ENCODE results near the gene RSAD2. TPM values are rescaled to one million over a fixed set of nuclear protein-coding genes. Genes with fewer than 3 reads are reported as not detected.

The RSAD2 gene
- total RNA-seq, 4 donors from 2014 or later, result 1.8 to 7.0 (median 5.7) TPM

DNA sequence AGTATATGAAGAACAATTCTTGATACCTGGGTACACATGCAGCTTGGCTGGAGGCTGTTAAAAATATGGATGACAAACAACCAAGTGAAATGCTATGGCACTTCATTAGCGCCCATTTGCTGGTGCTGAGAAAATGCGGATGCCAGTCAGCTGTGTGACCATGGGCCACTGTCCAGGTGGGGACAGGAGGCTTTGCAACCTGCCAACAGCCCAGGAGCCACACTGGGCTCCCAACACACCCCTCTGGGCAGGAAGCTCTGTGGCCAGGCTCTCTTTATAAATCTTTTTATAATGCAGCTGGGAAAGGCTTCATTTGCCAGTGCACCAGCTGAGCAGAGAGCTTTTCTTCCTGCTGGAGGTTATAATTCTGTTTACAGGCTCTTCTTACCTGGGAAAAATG, 59.6 kb downstream of the RSAD2 start:
- TF ChIP-seq, protein P1, sequence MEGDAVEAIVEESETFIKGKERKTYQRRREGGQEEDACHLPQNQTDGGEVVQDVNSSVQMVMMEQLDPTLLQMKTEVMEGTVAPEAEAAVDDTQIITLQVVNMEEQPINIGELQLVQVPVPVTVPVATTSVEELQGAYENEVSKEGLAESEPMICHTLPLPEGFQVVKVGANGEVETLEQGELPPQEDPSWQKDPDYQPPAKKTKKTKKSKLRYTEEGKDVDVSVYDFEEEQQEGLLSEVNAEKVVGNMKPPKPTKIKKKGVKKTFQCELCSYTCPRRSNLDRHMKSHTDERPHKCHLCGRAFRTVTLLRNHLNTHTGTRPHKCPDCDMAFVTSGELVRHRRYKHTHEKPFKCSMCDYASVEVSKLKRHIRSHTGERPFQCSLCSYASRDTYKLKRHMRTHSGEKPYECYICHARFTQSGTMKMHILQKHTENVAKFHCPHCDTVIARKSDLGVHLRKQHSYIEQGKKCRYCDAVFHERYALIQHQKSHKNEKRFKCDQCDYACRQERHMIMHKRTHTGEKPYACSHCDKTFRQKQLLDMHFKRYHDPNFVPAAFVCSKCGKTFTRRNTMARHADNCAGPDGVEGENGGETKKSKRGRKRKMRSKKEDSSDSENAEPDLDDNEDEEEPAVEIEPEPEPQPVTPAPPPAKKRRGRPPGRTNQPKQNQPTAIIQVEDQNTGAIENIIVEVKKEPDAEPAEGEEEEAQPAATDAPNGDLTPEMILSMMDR (IDR thresholded peaks at IDR 0.05), result no peak
- TF ChIP-seq POLR2A (IDR thresholded peaks at IDR 0.05) (no peak), EP300 (IDR thresholded peaks at IDR 0.05) (no peak), POLR2AphosphoS5 (IDR thresholded peaks at IDR 0.05) (no peak)
- ATAC-seq, result no peak
- Histone ChIP-seq H3K36me3 (peaks cover 0 to 12% of the 10 kb centered on the region in 2 donors), H3K4me3 (no peak overlapping the region), H3K27me3 (no peaks in the 10 kb centered on the region), H3K9me3 (no peaks in the 10 kb centered on the region), H3K4me1 (no peaks in the 10 kb centered on the region), H3K27ac (no peak overlapping the region)
- 93 to 100% methylated on average over 2 of the region's 2 CpGs for WGBS, 2 donors (ENCODE audit: low coverage in 1 of 2)

DNA sequence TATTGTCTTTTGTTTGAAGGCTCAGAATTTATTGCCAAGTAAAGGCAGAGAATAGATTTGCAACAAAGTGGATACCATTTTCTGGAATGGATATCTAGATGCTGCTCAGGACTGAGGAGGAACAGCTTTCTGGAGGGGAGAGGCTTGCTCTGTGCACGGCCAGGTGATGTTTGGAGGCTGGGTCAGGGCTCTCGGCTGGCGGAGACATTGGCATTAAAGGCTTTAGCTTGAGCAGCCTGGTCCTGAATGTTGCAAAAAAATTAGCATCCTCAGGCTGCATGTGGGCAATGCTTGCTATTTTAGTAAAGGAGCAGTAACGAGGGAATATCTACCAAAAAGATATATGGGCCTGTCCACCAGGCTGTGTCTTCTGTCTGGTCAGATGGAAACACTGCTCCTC, 60.0 kb downstream of the RSAD2 start:
- peaks cover 0 to 16% of the 10 kb centered on the region in 2 donors for H3K36me3 ChIP-seq
- TF ChIP-seq EP300 (IDR thresholded peaks at IDR 0.05), result no peak
- no peak for TF ChIP-seq POLR2AphosphoS5 (IDR thresholded peaks at IDR 0.05)
- TF ChIP-seq, protein P1 (IDR thresholded peaks at IDR 0.05), result no peak
- no peak for TF ChIP-seq POLR2A (IDR thresholded peaks at IDR 0.05)
- 85 to 100% methylated on average over 1 to 4 of the region's 4 CpGs for WGBS, 2 donors (ENCODE audit: low coverage in 1 of 2)
- H3K4me3 ChIP-seq, result no peak overlapping the region
- H3K9me3 ChIP-seq, result no peaks in the 10 kb centered on the region
- H3K27me3 ChIP-seq, result no peaks in the 10 kb centered on the region
- ATAC-seq, result no peak
- no peaks in the 10 kb centered on the region for H3K4me1 ChIP-seq
- H3K27ac ChIP-seq, result no peak overlapping the region

DNA sequence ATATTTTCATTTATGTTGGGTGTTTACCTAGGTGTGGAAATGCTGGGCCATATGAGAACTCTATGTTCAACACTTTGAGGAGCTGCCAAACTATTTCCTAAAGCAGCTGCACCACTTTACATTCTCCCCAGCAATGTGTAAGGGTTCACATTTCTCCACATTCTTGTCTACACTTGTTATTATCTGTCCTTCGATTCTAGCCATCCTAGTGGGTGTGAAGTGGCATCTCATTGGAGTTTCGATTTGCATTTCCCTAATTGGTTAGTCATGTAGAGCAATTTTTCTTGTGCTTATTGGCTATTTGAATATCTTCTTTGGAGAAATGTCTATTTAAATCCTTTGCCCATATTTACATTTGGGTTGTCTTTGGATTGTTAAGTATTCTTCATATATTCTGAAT, 61.5 kb downstream of the RSAD2 start:
- H3K36me3 ChIP-seq, result peaks cover 0 to 30% of the 10 kb centered on the region in 2 donors
- TF ChIP-seq POLR2A (IDR thresholded peaks at IDR 0.05), result no peak
- no peak for TF ChIP-seq EP300 (IDR thresholded peaks at IDR 0.05)
- no peak for TF ChIP-seq POLR2AphosphoS5 (IDR thresholded peaks at IDR 0.05)
- H3K27ac ChIP-seq, result no peak overlapping the region
- no peak overlapping the region for H3K4me3 ChIP-seq
- no peaks in the 10 kb centered on the region for H3K4me1 ChIP-seq
- H3K9me3 ChIP-seq, result no peaks in the 10 kb centered on the region
- no peak for ATAC-seq
- 75 to 80% methylated on average over 2 of the region's 2 CpGs for WGBS, 2 donors (ENCODE audit: low coverage in 1 of 2)
- no peaks in the 10 kb centered on the region for H3K27me3 ChIP-seq

DNA sequence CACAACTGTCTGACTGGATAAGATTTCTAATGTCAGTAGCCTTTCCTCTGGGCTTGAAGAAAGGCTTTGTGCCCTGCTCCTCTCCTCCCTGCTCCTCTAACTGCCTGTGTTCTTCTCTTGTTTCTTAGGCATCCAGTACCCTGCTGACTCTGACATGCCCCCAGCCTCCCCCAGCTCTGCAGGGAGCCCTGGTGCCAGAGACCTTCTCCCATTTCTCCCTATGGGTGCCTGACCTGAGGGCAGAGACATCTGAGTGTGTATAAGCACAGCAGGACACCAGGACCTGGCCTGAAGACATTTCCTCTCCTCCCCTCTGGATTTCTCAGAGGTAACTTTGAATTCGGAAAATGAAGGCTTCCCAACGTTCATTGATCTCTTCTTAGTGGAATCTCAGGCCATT, 63.2 kb downstream of the RSAD2 start:
- H3K9me3 ChIP-seq, result no peaks in the 10 kb centered on the region
- H3K27me3 ChIP-seq, result no peaks in the 10 kb centered on the region
- 67 to 82% methylated on average over 1 to 2 of the region's 2 CpGs for WGBS, 2 donors (ENCODE audit: low coverage in 1 of 2)
- H3K4me1 ChIP-seq, result peaks cover 0 to 7% (median 0%) of the 10 kb centered on the region in 3 donors
- ATAC-seq, result no peak
- TF ChIP-seq POLR2AphosphoS5 (IDR thresholded peaks at IDR 0.05) (no peak), EP300 (IDR thresholded peaks at IDR 0.05) (no peak), POLR2A (IDR thresholded peaks at IDR 0.05) (no peak)
- TF ChIP-seq, protein P1 (IDR thresholded peaks at IDR 0.05), result no peak
- peaks cover 0 to 30% of the 10 kb centered on the region in 2 donors for H3K36me3 ChIP-seq
- H3K4me3 ChIP-seq, result no peak overlapping the region
- no peak overlapping the region for H3K27ac ChIP-seq

DNA sequence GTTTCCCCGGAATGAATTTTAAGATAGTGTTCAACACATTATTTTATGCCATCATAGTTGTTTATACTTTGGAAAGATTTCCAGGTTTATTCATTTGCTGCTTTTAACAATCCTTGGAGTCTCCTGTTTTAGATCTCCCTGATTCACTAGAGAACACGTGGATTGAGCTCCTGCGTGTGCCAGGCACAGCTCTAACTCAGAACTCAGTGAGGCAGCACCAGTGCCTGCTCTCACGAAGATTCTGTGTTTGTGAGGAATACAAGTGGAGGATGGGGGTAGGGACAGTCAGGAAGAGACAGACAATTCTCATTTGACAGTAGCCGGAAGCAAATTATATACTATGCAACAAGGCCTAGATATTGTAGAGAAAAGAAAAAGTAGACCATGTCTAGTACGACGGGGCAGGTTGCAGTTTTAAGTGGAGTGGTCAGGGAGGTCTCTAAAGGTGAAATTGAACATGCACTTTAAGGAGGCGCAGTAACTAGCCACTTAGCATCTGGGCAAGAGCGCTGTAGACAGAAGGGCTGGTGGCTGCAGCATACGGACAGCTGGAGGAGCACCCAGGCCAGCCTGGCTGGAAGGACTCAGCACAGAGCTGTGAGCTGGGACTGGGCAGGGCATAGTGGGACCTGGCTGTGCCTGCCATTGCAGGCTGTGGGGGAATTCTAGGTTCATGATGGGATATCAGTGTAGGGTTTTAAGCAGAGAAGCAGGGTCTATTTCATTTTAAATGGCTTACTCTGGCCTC, 63.9 kb downstream of the RSAD2 start:
- ATAC-seq, result no peak
- no peak overlapping the region for H3K4me3 ChIP-seq
- H3K4me1 ChIP-seq, result peaks cover 0 to 8% (median 0%) of the 10 kb centered on the region in 3 donors
- no peaks in the 10 kb centered on the region for H3K9me3 ChIP-seq
- peaks cover 0 to 30% of the 10 kb centered on the region in 2 donors for H3K36me3 ChIP-seq
- H3K27me3 ChIP-seq, result no peaks in the 10 kb centered on the region
- TF ChIP-seq EP300 (IDR thresholded peaks at IDR 0.05), result no peak
- TF ChIP-seq, protein P1 (IDR thresholded peaks at IDR 0.05), result no peak
- TF ChIP-seq POLR2A (IDR thresholded peaks at IDR 0.05), result no peak
- TF ChIP-seq POLR2AphosphoS5 (IDR thresholded peaks at IDR 0.05), result no peak
- 66 to 90% methylated on average over 8 of the region's 10 CpGs for WGBS, 2 donors (ENCODE audit: low coverage in 1 of 2)
- no peak overlapping the region for H3K27ac ChIP-seq
